Measurements from ENCODE around the gene KRTAP10-4.
"Not testable (repeated sequence)": the region's sequence is repeated elsewhere in the genome, so short reads cannot be mapped to it uniquely, and the experiment has no call there.

The KRTAP10-4 gene

GRCh38 chr21:44601596-44602462 lies 28.3 kb downstream of the KRTAP10-4 start:
- DNase-seq, result no peak

GRCh38 chr21:44602463-44602850 lies 28.9 kb downstream of the KRTAP10-4 start:
- no peak for DNase-seq

GRCh38 chr21:44603109-44603875 lies 29.8 kb downstream of the KRTAP10-4 start:
- DNase-seq, result no peak

- DNase-seq, result no peak
Observed at GRCh38 chr21:44603911-44604310, 30.4 kb downstream of the KRTAP10-4 start.

GRCh38 chr21:44606495-44606894 lies 33.0 kb downstream of the KRTAP10-4 start:
- DNase-seq, result no peak

- DNase-seq, result no peak
Observed at GRCh38 chr21:44609193-44609592, 35.7 kb downstream of the KRTAP10-4 start.

GRCh38 chr21:44610157-44610843 lies 36.8 kb downstream of the KRTAP10-4 start:
- DNase-seq, result not testable (repeated sequence)

GRCh38 chr21:44611551-44611950 lies 38.0 kb downstream of the KRTAP10-4 start:
- DNase-seq, result no peak

- no peak for DNase-seq
Observed at GRCh38 chr21:44612029-44612486, 38.5 kb downstream of the KRTAP10-4 start, which contains the start of gene KRTAP10-8. Gene KRTAP10-8 (plus strand): TSS chr21:44612079. CDS start chr21:44612101, 22 bp downstream.

- no peak for DNase-seq
Observed at GRCh38 chr21:44612669-44613229, 39.2 kb downstream of the KRTAP10-4 start.

GRCh38 chr21:44613386-44614155 lies 40.0 kb downstream of the KRTAP10-4 start:
- no peak for DNase-seq

GRCh38 chr21:44614161-44614631 lies 40.7 kb downstream of the KRTAP10-4 start:
- DNase-seq, result no peak

GRCh38 chr21:44614961-44615391 lies 41.4 kb downstream of the KRTAP10-4 start:
- DNase-seq, result no peak

- no peak for DNase-seq
Observed at GRCh38 chr21:44615466-44615865, 41.9 kb downstream of the KRTAP10-4 start.

- no peak for DNase-seq
Observed at GRCh38 chr21:44615911-44616590, 42.5 kb downstream of the KRTAP10-4 start.

GRCh38 chr21:44616591-44616926 lies 43.0 kb downstream of the KRTAP10-4 start:
- DNase-seq, result no peak

- no peak for DNase-seq
Observed at GRCh38 chr21:44617071-44617501, 43.6 kb downstream of the KRTAP10-4 start.

- DNase-seq, result peak in 1 of 5 donors; percentile 30
Observed at GRCh38 chr21:44618504-44618903, 45.0 kb downstream of the KRTAP10-4 start.

- DNase-seq, result peak in 4 of 5 donors; percentile 32 to 79 (median 52)
Observed at GRCh38 chr21:44618909-44619308, 45.4 kb downstream of the KRTAP10-4 start.

- no peak for DNase-seq
Observed at GRCh38 chr21:44619886-44620285, 46.4 kb downstream of the KRTAP10-4 start.

- no peak for DNase-seq
Observed at GRCh38 chr21:44623575-44623974, 50.0 kb downstream of the KRTAP10-4 start.
